ENCODE results near the gene PRKCZ.

Gene PRKCZ

DNA sequence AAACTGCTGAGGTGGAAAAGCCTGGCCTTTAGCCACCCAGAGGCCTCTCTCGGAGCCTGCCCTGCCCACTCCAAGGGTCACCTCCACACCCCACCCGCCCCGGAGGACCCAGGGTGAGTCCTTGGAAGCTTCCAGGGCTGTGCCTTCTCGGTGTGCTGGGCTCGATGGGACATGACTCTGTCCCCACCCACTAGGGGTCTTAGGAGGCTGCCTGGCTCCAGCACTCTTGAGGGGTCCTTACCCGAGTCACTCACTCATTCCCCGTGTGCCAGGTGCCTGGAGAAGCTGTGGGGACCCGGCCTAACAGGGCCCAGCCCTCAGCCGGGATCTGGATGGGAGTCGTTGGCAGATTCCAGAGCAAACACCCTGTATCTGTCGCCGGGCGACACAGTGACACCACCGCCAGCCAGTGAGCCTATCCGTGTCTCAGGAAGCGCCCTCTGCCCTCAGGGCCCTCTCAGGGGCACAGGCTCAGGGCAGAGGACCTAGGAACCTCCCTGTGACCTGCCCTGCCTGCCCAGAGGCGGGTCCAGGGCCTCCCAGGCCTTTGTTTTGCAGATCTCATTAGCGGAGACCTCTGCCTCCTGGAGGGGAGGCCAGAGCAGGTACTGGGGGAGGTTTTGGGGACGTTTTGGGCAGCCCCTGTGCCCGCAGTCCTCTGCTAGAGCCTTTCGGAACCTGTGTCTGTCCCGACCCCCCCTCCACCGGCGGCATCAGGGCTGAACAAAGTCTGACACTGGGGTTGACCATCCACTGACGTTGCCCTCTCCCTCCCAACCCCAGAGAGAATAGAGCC is 3.1 kb upstream of the PRKCZ start:
- no peak for DNase-seq

DNA sequence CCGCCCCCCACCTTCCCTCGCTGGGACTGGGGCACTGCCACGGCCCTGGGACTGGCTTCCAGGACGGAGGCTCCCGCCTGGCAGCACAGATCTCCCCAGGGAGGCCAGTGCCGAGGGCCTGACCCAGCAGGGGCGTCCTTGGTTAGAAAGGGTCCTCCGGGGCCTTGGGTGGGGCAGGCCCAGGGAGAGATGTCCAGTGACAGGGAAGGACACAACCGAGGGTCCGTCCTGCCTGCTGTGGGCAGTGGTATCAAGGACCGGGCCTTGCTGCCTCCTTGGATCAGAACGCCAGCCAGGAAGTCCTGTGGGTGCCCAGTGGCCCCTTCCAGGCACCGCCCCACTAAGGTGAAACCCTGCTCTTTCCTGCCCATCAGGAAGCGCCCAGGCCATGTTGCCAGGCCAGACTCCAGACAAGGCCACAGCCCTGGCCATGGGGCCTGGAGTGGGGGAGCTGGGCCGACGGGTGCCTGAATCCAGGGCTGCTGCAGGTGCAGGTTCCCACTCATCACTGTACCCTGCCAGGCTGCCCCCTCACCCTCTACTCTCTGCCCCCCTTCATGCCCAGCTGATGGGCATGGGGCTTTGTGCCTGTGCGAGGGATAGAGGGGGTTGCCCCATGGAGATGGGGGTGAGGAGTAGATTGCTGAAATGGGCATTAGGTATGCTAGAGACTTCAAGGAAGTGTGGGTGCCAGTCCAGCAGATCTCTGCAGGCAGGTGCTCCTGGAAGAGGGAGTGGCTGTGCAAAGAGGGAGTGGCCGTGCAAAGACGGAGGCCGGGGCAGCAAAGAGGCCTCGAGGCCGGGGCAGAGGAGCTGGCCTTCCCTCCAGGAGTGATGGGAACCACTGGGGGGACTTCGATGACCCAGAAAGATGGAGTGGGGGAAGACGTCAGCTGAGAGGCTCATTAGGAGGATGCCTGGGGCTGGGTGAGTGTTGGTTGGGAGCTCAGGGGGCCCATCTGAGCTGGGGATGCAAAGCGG is 2.2 kb upstream of the PRKCZ start:
- DNase-seq, result no peak

DNA sequence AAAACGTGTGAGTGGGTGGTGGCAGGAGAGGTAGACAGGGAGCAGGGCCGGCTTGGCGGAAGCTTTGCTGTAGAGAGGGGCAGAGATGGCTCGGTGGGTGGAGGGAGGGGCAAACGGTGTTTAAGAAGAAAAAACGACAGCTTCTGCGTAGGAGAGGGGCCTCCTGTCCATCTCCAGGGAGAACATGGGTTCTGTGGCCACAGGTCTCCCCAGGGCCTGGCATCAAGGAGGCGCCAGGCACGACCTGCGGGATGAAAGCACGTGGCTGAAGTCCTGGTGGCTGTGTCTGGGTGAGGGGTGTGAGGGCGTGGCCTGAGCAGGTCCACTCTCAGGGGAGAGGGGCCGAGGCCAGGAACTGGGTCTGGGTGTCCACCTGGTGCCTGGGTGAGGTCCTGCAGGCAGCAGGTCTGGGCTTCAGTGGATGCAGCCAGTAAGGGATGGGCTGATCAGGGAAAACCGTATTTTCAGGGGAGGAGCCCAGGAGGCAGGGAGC is 940 bp upstream of the PRKCZ start:
- peak; percentile 33 for DNase-seq

DNA sequence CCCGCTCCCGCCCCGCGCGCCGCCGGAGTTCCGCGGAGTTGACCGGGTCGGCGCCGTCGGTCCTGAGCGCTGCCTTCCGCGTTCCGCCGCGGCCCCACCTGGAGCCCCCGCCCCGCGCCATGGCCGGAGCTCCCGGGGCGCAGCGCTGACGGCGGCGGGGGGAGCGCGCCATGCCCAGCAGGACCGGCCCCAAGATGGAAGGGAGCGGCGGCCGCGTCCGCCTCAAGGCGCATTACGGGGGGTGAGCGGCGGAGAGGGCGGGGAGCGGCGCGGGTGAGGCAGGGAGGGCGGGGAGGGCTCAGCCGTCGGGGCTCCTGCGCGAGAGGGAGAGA is 216 bp downstream of the PRKCZ start:
- no peak for DNase-seq

DNA sequence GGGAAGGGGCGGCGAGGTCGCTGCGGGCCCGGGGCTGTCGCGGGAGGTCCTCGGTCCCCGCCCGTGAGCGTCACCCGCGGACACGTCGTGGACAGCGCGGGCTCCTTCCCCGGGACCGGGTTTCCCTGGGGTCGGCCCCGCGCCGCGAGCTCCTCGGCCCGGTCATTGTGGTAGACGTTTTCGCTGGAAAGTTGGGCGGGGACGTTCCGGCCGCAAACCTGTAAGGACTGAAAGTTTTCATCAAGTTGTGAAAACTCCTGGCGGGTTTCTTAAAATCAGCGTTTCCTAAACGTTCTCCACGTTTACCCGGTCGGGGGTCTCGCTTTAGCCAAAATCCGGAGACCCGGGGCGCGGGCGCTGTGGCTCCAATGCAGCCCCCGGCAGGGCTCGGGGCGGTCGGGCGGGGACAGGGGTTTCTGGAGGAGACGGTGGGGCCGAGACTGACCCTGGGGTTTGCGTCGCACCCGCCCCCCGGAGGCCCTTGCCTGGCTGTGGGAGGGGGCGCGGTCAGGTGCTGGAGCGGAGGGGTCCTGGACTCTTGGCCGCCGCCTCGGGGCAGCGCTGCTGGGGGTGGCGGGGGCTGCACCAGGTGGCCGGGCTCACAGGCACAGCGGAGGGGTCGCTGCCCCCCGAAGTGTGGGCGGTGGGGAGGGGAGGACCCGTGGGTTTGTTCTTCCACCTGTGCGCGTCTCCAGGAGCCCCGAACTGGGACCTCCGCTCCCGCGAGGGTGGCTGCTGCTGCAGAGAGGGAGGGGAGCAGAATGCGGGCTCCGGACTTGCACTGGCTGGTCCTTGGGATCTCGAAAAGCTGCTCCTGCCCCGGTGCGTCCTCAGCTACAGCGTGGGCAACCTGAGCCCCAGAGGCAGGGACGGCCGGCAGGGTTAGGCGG is 827 bp downstream of the PRKCZ start:
- no peak for DNase-seq

DNA sequence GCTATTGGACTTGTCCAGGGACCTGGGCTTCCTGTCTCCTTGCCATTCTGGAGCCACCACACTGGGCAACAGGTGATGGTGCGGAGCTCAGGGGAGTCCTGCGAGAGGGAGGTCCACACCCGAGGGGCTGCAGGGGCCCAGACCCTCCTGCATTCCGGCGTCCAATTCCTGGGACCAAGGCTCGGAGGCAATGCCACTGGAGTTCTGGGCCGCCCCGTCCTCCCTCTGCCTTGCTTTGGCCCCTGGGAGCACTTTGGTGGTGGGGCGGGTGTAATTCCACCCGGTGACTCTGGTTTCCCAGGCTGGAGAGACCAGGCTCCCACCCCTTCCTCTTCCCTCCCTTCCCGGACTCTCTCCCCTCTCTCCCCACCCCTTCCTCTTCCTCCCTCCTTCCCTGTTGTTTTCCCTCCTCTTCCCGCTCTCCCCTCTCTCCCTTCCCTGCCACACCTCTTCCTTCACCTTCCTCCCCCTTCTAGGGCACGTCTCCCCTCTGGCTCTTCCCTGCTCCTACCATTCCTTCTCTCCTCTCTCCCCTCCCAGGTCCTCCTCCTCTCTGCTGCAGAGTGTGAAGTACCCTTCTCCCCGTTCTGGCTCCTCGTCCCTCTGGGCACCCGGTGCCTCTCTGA is 2.0 kb downstream of the PRKCZ start:
- no peak for DNase-seq

DNA sequence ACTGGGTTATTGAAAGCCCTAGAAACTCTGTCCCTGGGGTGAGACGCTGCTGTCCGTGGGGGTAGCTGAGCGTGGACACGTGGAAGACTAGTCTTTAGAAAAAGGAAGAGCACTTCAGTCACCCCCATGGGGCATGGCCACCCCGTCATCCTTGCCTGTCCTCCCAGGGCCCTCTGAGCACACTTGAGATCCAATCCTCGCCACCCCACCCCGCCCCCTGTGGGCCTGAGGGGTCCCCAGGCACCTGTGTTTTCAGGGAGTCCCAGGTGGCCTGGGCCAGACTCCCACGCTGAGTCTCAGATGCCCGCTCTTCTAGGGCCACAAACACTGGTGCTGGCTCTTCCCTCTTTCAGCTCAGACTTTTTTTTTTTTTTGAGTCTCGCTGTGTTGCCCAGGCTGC is 2.5 kb downstream of the PRKCZ start:
- DNase-seq, result no peak

DNA sequence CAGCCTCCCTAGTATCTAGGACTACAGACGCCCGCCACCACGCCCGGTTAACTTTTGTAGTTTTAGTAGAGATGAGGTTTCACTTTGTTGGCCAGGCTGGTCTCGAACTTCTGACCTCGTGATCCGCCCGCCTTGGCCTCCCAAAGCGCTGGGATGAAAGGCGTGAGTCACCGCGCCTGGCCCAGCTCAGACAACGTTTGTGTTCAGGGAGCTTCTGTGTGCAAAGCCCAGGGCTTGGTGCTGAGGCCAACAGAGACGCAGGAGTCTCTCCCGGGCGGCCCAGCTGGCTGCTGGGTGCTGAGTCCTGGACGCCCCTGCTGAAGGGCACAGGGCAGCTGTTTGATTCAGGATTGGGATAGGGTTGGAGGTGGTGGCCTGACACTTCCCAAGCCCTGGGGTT is 3.0 kb downstream of the PRKCZ start:
- no peak for DNase-seq

DNA sequence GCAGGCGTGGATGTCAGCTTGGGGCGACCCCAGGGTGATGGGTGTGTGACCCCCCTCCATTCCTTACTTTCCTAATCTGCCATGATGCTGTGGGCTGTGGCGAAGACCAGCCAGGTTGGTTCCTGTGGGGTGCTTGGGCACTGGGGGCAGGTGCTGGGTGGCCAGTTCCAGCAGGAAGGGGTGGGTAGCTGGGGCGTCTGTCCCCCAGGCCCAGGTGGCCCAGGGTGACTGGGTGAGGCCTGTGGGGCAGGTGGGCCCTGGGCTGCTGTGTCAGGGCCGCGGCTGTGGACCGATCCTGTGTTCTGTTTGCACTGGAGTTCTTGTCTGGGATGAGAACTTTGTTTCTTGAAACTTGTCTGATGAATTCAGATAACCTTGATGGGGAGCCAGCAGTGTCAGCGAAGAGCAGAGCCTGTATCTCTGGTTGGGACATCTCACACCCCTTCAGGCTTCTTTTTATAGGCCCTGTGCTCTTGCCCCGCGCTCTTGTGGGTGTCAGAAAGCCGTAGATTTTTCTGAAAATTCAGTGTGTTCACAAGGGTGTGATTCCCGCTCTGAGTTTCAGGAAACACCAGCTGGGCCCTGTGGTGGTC is 3.7 kb downstream of the PRKCZ start:
- no peak for DNase-seq

DNA sequence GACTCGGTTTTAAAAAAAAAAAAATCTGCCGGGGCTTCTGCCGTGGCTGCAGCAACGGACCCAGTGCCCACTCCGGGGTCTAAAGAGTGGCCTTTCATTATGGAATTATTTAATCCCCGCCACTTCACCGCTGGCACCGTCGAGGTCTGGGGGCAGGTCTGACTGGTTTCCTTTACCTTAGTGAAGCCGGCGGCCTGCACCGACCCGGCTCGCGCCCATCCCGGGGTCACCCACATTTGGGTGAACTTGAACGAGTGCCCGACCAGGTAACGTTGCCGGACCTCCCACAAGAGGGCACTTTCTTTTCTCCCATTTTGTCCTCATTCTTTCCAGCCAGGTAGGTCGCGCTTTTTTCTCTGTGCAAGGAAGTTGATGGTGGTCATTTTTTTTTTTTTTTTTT is 4.3 kb downstream of the PRKCZ start:
- no peak for DNase-seq

DNA sequence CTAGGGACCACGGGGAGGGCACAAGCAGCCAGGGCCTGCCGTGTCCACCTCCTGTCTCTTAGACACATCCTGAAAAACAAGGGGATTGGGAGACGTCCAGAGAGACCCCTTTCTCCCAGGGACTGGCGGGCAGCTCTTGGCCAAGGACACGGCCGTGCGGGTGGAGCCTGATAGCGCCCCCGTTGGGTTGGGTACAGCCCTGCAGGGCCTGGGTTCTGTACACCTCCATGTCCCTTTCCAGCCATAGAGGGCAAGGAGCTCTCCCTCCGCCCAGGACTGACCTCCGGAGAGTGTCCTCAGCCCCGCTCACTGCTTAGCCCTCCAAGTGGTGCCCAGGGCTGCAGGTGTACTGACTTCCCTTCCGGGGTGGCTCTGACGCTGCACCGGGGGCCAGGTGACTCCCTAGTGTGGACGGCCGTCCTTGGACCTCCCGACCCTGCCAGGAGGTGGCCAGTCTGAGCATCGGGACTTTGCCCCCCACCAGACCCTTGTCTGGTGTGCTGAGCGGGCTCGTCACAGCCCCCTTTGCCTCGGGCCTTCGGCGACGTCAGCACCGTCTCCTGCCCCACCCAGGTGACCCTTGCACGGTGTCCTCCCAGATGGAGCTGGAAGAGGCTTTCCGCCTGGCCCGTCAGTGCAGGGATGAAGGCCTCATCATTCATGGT is 5.8 kb downstream of the PRKCZ start:
- DNase-seq, result no peak

DNA sequence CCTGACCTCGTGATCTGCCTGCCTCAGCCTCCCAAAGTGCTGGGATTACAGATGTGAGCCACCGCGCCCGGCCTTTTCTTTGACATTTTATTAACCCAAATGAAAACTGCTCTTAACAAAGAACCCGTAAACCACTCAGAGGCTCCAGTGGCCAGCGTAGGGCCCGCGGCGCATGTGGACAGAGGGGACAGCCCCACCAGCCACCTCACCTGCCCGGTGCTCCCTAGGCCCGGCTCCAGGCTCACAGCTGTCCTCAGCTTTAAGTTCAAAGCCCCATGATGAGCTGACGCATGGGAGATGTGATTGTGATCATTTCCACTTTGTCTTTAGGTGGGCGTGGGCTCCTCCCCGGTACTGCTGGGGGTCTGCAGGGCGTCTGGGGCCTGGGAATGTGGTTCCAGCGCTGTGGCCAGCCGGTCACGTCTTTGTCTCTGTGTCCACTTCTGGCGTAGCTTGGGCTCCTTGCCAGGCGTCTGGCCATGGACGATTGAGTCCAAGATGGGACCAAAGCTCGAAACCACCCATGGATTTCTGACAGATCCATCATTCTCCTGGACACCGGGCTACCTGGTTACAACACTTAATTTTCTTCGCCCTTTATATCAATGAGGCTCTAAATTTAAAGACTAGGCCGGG is 6.9 kb downstream of the PRKCZ start:
- DNase-seq, result no peak

DNA sequence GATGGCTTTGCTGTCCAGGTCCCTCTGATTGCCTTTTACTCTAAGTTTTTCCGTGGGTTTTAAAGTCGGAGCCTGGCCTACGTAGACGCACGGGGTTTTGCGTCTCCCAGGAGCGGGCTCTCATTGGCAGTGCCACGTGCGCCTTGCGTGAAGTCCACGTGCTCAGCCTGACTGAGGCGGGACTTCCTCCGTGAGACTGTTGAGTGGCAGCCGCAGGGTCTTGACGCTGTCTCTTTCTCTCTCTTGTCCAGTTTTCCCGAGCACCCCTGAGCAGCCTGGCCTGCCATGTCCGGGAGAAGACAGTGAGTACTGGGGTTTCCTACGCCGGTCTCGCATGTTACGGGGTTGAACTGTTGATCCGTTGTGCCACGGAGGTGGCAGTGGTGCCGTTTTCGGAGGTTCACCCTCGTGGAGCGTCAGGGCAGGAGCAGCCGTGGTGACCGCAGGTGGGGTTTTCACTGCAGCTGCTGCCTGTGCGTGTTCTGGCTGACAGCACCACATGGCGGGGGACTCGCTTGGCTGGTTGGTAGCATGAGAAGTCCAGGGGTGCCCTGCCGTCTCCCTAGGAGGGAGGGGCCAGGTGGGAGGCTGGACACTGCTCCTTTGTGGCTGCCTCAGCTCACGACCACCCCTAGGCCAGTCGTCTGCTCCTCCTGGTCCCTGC is 9.2 kb downstream of the PRKCZ start:
- no peak for DNase-seq

DNA sequence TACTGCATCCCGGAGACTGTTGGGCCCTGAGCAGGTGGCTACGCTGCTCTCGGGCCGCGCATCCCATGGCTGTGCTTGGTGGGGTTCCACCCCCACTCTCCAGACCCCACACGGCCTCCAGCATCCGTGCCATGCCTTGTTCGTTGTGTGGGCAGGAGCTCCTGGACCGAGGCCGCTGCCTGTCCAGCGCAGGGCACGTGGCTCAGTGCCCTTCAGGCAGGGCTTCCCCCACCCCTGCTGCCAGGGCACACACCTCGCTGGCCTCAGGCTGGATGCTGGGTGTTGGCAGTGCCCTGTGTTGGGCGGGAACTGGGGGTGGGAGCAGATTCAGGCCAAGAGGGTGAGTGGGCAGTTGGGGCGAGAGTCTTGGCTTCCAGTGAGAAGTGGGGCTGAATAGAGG is 9.9 kb downstream of the PRKCZ start:
- DNase-seq, result no peak

DNA sequence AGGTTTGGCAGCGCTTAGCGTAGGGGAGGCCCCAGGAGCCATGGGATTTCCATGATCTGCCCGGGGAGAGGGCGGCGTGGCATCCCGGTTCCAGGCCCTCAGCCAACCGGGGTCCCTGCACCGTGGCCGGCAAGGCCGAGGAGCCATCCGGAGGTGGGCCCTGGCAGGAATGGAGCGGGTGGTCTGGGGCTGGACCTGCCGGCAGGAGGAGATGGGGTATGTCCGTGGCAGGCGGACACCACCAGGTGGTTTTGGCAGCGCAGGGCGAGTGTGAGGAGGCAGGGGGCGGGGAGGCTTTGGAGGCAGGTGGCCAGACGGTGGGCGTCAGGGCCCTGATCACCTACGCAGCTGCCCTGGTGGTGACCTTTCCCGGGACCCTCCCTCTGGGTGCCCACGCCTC is 10.3 kb downstream of the PRKCZ start:
- no peak for DNase-seq

DNA sequence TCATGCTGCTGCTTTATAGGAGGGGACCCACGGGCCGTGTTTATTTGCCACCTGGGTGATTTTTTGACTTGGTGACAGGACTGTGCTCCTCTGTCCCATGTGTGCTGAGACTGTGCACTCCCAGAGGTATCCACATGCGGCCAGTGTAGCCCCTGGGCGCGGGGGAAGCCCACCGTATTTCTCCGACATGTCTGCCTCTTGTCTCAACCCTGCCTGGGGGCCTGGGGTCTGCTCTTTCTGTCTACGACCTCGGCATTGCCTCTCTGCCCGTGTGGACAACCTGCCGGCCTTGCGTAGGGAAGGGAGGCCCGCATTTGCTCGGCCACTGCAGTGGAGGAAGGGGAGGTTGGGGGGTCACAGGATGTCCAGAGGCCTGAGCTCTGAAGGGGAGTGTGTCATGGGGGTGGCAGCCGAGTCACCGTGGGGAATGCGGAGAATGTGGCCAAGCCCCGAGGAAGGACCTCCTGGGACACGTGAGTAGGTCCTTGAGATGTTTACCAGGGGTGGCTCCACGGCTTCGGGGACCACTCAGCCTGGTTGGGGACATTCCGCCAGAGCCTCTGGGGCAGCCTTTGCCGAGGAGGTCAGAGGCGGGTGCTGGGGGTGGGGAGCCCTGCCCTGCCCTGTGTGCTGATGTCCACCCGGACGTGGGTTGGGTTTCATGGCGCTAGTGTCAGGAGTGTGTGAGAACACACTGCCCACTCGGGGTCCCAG is 11.0 kb downstream of the PRKCZ start:
- DNase-seq, result no peak

DNA sequence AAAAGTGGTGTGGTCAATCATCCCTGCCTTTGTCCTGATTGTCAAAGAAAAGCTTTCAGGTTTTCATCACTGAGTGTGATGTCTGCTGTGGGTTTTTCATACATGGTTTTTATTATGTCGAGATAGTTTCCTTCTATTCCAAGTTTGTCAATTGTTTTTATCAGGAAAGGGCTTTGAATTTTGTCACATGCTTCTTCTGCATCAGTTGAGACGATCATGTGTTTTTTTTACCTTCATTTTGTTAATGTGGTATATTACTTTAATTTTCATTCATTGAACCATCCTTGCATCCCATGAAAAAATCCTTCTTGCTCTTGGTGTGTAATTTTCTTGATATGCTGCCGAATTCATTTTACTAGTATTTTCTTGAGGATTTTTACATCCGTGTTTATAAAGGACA is 15.5 kb downstream of the PRKCZ start:
- no peak for DNase-seq

DNA sequence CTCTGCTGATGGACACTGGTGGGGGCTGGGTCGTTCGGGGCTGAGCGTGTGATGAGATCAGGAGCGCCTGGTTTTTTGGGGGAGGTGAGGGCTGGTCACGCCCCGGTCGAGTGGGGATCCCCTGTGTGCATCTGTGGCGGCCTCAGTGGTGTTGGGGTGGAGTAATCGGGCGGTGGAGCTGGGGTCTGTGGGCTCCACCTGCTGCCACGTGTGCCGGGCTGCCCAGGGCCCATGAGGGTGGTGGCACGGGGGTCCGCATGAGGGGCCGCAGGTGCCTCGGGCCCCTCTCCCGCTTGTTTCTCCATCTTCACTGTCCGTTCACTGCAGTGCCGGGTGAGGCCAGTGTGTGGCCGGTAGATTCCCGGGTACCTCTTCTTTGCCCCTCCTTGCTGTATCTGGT is 17.2 kb downstream of the PRKCZ start:
- DNase-seq, result no peak

DNA sequence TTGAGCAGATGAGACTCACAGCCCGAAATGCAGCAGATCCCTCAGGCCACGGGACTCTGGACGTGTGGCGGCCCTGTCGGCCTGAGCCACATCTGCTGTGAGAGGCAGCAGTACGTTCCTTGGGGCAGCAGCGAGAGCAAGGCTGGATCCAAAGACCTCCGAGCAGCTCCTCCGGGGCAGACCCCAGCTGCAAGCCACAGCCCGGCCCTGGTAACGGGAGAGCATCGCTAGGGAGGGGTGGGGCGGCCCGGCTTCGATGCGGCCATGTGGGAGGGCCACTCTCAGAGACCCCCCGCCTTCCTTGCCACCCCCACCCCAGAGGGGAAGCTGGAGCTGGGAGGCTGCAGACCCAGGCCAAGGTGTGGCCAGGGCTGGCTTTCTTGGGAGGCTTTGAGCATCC is 17.8 kb downstream of the PRKCZ start:
- no peak for DNase-seq

DNA sequence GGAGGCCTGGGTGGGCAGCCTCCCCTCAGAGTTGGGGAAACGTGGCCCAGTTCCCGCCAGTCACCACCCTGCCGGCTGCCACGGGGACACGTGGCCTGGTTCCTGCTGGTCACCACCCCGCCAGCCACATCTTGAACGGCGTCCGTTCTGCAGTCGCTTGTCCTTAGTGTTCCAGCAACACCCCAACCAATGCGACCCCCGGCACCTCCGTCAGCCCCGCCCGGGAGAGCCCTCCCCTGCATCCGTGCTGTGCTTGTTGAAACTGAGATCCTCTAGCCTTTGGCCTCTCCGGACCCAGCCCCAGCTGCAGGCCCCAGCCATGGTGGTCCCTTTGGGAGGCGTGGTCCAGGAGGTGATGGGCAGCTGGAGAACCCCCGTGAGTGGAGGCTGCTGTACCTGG is 18.7 kb downstream of the PRKCZ start:
- no peak for DNase-seq

Measured in activated T-cell treated with anti-CD3 and anti-CD28 coated beads, Interleukin-2, amount 50 U/mL, for 1 hour (primary cell).